GM12801 (cell line): ENCODE measurements around the gene C5orf22.

Source experiments
- CTCF ChIP-seq: IDR thresholded peaks from one replicate; pipeline ENCODE4 v1.5.1; 2011; ENCODE audit warnings: control low read depth; ENCODE audit not compliant: insufficient read length; ENCODE audit errors: extremely low read depth

The C5orf22 gene

GRCh38 chr5:31556461-31556860 lies 24.4 kb downstream of the C5orf22 start:
- TF ChIP-seq CTCF: no peak

GRCh38 chr5:31559942-31560341 lies 27.8 kb downstream of the C5orf22 start:
- TF ChIP-seq CTCF: no peak

GRCh38 chr5:31561946-31562345 lies 29.8 kb downstream of the C5orf22 start:
- no peak for TF ChIP-seq CTCF

- no peak for TF ChIP-seq CTCF
Observed at GRCh38 chr5:31563216-31563615, 31.1 kb downstream of the C5orf22 start.

- TF ChIP-seq CTCF: no peak
Observed at GRCh38 chr5:31568302-31568835, 36.3 kb downstream of the C5orf22 start.

- TF ChIP-seq CTCF: no peak
Observed at GRCh38 chr5:31569068-31569467, 37.0 kb downstream of the C5orf22 start.

- TF ChIP-seq CTCF: no peak
Observed at GRCh38 chr5:31573494-31574142, 41.5 kb downstream of the C5orf22 start.
